SK-N-DZ (cell line): ENCODE data around the gene CHST2.
"Not testable (repeated sequence)": the region's sequence is repeated elsewhere in the genome, so short reads cannot be mapped to it uniquely, and the experiment has no call there.

Experiments
- DNase-seq: peaks from one replicate; pipeline ENCODE4 v3.0.0-alpha.2; 2015; ENCODE audit warnings: low spot score

Gene CHST2

GRCh38 chr3:143132246-143132980 is 12.8 kb downstream of the CHST2 start:
- no peak for DNase-seq

GRCh38 chr3:143134471-143134870 is 14.9 kb downstream of the CHST2 start:
- DNase-seq, result no peak

- no peak for DNase-seq
These were observed 15.6 kb downstream of the CHST2 start for GRCh38 chr3:143135150-143135549.

- no peak for DNase-seq
These were observed 18.0 kb downstream of the CHST2 start for GRCh38 chr3:143137435-143138036.

DNA sequence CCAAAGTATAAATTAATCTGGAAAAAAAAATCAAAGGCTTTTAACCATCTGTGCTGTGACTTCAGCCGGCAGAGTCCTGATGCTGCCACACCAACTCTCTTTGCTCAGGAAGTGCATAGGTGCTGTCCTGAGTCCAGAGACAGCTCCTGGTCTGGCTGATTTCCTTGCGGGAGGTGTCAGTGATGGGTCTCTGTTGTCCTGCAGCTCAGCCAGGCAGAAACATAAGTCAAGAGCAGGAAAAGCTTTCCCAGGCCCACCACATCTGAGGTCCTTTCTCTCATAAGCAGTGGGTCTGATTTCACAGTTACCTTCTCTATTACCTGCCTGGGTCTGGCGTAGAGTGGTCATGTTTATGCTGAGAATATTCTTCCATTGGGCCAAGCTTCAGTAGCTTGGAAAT is 19.4 kb downstream of the CHST2 start:
- DNase-seq, result no peak

- no peak for DNase-seq
These were observed 20.2 kb downstream of the CHST2 start for GRCh38 chr3:143139762-143140161.

- DNase-seq, result no peak
These were observed 21.0 kb downstream of the CHST2 start for GRCh38 chr3:143140550-143140949.

DNA sequence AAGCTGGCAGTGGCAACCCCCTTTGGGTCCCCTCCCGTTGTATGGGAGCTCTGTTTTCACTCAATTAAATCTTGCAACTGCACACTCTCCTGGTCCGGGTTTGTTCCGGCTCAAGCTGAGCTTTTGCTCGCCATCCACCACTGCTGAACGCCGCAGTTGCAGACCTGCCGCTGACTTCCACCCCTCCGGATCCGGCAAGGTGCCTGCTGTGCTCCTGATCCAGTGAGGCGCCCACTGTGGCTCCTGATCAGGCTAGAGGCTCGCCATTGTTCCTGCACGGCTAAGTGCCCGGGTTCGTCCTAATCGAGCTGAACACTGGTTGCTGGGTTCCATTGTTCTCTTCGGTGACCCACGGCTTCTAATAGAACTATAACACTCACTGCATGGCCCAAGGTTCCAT is 22.8 kb downstream of the CHST2 start:
- peak; percentile 39 for DNase-seq

DNA sequence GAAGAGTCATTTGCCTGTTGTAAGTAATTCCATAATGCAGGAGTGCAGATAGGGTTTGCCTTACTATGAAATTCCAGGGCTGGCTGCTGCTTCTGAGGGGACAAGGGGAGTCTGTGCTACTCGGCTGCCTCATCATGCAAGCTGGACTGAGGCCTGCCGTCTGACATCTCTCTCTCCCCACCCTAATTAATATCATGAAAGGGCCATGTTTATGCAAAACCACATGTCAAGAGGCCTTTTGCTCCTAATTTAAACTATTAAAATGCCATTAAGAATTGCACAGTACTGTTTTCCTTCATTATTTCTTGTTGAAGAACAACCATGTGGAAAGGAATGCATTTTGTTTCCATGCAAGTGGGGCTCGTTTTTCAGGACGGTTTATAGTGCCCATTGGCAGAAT is 26.3 kb downstream of the CHST2 start:
- DNase-seq, result no peak

GRCh38 chr3:143146486-143147274 is 27.1 kb downstream of the CHST2 start:
- DNase-seq, result no peak

- no peak for DNase-seq
These were observed 28.1 kb downstream of the CHST2 start for GRCh38 chr3:143147707-143148106.

DNA sequence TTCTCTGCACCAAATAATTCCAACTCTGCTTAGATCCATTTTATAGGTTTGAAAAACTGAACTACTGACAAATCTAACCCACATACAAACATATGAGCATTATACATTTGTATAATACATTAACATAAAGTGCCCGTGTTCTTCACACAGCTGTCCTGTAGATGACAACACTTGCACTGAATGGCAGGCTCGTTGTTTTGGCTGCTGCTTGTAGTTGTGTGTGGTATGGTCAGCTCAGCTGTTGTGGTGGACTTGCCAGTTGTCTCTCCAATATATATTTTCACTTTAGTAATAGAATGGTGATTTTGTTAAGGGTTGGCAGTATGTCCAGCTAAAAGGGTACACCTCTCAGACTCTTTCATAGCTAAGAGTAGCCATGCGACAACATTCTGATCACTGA is 30.5 kb downstream of the CHST2 start:
- DNase-seq, result no peak

GRCh38 chr3:143151004-143151731 is 31.6 kb downstream of the CHST2 start:
- DNase-seq, result no peak

DNA sequence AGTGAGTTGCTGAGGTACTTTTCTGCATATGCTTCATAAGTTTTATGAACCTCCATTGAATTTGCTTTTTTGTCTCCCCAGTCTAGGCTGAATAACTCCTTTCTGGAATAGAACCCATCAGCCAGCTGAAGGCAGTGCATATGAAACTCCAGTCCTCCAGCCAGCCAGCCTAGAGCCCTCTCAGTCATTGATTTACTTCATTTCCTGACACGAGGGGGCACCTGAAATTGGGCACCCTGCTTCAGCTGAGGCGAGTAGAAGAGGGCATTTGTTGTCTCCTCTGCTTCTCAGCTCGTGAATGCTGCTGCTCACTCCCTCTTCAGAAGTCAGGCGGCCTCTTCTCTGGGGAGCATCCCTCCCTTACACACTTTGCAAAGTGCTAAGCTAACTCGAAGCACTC is 32.5 kb downstream of the CHST2 start:
- no peak for DNase-seq

- no peak for DNase-seq
These were observed 36.2 kb downstream of the CHST2 start for GRCh38 chr3:143155756-143156155.

- DNase-seq, result no peak
These were observed 38.7 kb downstream of the CHST2 start for GRCh38 chr3:143158014-143158988.

DNA sequence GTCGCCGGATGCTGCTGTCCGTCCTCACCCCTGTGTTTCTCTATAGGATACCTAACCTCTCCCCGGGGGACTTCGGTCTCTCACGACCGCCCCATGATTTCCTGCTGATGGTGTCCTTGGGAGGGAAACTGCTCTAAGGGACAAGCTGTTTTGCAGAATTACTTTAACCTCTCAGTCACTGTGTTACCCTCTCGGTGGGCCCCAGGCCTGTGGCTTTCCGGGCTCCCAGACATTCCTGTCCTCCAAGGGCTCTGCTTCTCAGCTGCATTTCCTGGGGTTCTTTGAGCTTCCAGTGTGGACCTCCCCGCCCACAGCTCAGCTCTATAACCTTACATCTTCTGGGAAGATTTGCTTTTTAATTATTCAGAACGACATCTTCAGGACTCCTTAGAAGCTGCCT is 40.9 kb downstream of the CHST2 start:
- DNase-seq, result no peak

DNA sequence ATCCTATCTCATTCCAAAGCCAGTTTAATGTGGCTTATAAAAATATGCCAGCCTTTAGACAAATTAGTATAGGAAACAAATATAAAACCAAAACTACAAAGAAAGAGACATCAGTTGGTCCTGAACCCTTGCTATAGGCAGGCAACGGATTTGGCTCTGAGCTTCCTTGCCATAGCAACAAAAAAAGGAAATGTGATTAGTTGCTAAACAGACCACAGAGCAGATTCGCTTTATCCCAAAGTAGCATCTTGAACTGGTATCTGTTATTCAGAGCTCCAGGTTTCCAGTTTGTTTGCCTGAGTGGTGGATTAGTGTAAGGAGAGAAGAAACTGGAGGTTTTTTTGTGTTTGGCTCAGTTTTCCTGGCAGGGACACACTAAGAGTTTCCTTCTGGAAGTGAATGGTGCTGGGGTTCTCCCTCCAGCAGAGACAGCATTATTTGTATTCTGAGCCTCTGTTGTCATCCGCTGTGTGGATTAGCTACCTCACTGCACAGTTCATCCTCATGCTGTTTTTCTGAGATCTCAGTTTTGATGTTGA is 44.1 kb downstream of the CHST2 start:
- DNase-seq, result peak; percentile 61

DNA sequence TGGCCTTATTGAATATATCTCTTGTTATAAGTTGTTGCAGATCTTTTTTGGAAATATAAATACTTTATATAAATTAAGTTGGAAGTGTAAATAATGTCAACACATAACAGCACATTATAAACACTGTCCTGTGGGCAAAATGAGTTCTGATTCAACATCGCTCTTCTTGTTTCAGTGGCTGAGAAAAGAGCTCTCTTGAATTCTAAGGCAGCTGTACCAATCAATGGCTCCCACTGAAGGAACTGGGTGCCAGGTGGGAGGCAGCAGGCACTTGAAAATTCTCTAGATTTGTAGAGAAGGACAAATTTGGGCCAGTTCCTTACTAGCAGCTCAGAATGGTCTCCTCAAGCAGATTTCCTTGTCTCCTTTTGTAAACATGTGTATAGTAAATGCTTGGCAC is 45.6 kb downstream of the CHST2 start:
- no peak for DNase-seq

DNA sequence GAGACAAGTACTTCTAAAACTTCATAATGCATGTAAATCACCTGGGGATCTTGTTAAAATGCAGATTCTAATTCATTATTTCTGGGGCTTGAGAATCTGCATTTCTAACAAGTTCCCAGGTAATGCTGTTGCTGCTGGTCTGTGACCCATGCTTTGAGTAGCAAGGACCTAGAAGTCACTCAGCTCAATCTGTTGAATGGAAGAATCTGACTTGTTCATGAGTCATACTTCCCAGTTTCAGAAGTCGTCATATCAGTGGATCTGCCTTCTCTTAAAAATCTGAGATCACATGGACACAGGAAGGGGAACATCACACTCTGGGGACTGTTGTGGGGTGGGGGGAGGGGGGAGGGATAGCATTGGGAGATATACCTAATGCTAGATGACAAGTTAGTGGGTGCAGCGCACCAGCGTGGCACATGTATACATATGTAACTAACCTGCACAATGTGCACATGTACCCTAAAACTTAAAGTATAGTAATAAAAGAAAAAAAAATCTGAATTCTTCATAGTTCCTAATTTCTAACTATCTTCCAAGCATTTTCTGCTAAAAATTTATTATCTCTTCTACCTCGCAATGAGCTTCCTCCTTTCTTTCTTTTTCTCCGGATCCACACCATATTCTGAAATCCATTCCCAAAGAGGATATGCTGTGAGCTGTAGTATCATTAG is 46.2 kb downstream of the CHST2 start:
- not testable (repeated sequence) for DNase-seq
